Ureter (tissue), 1 donor: ENCODE measurements around the gene UPK3BL1. TPM values are rescaled to one million over a fixed set of nuclear protein-coding genes. Genes with fewer than 3 reads are reported as not detected.
"Not testable (repeated sequence)": the region's sequence is repeated elsewhere in the genome, so short reads cannot be mapped to it uniquely, and the experiment has no call there.

Experiments used
- DNase-seq: peaks from one replicate; pipeline ENCODE4 v3.0.0-alpha.2; 2020; ENCODE audit warnings: low spot score
- total RNA-seq: library from RNA; stranded (reverse); gene quantifications from one replicate; pipeline ENCODE4 v1.2.4, GENCODE V29; 2023
- donor health status: DM: yes; HTN: yes; CAD: no.

Gene UPK3BL1, protein sequence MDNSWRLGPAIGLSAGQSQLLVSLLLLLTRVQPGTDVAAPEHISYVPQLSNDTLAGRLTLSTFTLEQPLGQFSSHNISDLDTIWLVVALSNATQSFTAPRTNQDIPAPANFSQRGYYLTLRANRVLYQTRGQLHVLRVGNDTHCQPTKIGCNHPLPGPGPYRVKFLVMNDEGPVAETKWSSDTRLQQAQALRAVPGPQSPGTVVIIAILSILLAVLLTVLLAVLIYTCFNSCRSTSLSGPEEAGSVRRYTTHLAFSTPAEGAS
- total RNA-seq = 292 TPM

DNA sequence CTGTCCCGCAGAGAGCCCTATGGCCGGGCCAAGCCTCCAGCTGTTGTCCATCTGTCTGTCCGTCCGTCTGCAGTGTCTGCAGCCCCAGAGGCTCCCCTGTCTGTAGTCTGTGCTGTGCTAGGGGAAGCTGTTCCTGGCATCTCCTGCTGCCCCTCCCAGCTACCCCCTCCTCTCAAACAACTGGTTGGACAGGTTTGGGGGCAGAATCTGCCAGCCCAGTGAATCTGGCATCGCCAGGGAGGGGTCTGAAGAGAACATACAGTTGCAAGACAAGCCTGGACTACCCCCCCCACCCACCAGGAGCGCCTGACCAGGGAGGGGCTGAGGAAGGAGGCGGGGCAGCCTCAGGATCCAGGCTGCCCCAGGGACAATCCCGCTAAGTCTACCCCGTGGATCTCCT lies at the start of gene UPK3BL1:
Gene UPK3BL1, minus strand, starts transcription at position 101 of the 400 bp plus-strand sequence. Its CDS starts 50 bp downstream, at position 51.
- DNase-seq = not testable (repeated sequence)

DNA sequence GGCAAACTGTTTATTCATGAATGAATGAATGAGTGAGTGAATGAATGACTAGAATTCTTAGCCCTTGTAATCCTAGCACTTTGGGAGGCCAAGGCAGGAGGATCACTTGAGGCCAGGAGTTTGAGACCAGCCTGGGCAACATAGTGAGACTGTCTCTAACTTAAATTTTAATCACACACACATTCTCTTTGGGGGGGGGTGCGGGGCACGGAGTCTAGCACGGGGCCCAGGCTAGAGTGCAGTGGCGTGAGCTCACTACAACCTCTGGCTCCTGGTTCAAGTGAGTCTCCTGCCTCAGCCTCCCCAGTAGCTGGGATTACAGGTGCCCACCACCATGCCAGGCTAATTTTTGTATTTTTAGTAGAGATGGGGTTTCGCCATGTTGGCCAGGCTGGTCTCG lies 48.0 kb upstream of the UPK3BL1 start:
- not testable (repeated sequence) for DNase-seq

DNA sequence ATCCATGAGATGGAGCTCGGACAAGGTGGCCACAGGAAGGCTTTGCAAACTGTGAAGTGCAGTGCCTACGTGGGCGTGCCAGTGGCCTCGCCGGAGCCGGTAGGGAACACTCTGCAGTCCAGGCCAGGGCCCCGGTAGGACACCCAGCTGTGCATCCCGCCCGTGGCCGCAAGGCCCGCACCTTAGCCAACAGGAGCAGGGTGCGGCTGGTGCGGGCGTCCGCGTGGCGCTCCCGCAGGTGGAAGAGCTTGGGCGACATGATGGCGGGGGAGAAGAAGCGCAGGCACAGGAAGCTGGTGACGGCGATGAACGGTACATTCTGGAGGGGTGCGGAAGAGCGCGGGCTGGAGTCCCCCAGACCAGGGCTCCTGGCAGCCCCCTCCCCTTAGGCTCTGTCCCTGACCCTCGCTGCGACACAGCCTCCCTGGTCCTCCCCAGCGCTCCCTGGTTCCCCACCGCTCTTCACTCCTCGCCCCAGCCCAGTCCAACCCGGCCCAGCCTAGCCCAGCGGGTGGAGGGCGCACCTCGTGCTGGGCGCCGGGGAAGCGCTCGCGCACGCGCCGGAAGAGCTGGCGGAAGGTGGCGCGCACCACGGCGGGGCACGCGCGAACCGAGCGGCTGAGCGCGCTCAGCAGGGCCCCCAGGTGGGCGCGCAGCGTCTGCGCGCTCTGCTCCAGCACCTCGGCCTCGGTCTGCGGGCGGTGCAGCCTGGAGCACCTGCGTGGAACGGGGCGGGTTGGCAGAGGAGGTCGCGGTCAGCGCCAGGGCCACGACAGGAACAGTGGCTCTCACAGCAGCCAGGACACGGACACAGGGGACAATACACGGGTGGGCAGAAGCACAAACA lies 47.1 kb upstream of the UPK3BL1 start:
- DNase-seq = not testable (repeated sequence)

GRCh38 chr7:102688299-102689036 lies 45.9 kb upstream of the UPK3BL1 start:
- DNase-seq = not testable (repeated sequence)

DNA sequence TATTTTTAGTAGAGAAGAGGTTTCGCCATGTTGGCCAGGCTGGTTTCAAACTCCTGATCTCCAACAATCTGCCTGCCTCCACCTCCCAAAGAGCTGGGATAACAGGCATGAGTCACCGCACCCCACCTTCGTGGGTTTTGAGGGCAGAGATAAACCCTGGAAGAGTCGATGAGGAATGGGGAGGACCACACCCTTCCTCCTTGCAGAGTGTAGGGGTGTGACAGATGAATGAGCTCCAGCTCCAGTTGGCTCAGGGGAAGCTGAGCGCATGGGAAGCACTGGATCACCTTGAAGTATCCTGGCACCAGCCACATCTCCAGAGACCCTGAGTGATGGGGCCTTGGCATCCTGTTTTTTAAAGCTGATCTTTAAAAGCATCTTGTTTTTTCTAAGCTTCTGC lies 40.0 kb upstream of the UPK3BL1 start:
- not testable (repeated sequence) for DNase-seq

DNA sequence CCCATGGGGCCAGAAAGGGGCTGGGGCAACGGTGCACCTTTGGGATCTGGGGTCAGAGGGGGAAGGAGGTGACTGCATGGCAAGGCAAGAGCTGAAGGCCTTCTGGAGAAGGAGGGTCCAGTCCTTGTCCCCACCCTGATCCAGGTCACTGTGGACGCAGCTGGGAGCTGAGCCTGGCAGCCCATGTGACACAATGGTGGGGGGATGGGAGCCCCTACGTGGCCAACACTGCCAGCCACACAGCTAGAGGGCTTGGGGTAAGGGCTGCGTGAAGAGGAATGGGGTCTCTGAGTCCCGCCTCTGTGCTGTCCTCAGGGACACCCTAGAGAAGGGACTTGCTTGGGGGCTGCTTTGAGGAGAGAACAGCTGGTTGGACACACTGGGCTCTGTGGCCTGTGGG lies 38.2 kb upstream of the UPK3BL1 start:
- DNase-seq = not testable (repeated sequence)

DNA sequence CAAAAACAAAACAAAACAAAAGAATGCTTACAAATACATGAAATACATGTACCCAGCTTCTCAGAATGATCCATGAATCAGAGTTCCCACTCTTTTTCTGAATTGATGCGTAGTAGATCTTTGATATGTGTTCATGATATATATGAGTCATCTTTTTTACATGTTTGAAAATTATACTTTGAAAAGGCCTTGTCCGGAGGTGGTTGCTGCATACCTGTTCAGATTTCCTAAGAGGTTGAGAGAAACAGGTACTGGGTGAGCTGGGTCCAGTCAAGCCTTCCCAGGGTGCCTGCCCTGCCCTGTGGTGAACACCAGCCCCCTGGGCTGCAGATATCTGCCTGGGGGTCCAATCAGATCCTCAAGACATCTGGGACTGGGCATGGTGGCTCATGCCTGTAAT lies 33.0 kb upstream of the UPK3BL1 start:
- DNase-seq = not testable (repeated sequence)

DNA sequence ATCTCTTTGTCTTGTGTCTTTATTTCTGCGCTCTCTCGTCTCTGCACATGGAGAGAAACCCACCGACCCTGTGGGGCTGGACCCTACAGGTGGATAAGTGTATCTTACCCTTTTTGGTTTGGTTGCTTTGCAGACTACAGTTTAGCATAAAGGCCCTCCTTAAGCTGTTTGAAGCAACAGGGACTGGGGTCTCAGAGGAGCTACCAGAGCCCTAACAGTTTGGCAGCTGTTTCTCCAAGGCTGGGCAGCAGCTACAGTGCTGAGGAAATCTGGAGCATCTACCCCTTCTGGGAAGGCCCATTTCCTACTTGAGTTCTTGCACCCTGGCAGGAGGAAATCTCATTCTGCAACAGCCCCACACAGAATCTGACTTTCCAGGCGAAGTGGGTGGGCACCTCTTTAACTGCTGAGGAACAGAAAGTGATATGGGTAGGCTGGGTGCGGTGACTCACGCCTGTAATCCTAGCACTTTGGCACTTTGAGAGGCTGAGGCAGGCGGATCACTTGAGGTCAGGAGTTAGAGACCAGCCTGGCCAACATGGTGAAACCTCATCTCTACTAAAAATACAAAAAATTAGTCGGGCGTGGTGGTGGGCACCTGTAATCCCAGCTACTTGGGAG lies 31.0 kb upstream of the UPK3BL1 start:
- DNase-seq = not testable (repeated sequence)

GRCh38 chr7:102671956-102672307 lies 29.3 kb upstream of the UPK3BL1 start:
- not testable (repeated sequence) for DNase-seq

- DNase-seq = peak; percentile 79
Observed at GRCh38 chr7:102671166-102671955, 28.8 kb upstream of the UPK3BL1 start, which contains the start of gene POLR2J2. Gene POLR2J2 (minus strand): TSS chr7:102671663. CDS start chr7:102671601, 62 bp downstream.

DNA sequence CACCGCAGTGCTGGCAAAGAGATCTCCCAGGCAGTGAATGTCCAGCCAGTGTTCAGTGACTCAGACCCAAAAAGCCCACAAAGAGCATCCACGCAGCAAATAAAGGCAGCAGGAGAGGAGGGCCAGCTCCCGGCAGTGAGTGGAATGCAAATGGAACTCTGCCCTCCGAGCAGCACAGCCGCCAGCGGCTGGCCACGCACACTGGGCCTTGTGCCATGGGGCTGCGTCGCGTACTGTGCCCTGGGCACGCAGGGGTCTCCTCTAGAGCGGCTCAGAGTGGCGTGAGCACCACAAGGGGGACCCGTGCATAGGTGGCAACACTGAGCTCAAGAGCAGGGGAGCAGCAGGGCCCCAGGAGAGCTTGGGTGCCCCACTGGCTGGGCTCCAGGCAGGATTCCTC lies 24.9 kb upstream of the UPK3BL1 start:
- not testable (repeated sequence) for DNase-seq

- not testable (repeated sequence) for DNase-seq
Observed at GRCh38 chr7:102666850-102667249, 24.3 kb upstream of the UPK3BL1 start.

DNA sequence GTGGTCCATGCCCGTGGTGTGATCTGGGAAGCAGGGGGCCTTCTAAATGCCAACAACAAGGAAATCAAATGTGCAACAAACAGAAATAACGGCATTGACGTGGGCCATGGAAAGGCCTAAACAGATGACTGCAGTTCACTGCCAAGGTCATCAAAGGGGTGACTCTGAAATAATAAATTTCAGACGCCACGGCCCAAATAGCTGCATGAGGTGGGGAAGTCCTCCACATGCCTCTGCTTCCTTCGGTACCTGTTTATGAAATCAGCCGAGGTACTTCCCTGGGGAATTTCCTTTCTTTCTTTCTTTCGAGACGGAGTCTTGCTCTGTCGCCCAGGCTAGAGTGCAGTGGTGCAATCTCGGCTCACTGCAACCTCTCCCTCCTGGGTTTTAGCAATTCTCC lies 22.2 kb upstream of the UPK3BL1 start:
- not testable (repeated sequence) for DNase-seq

- DNase-seq = not testable (repeated sequence)
Observed at GRCh38 chr7:102649924-102650323, 7.3 kb upstream of the UPK3BL1 start, which contains the start of gene SPDYE2B. Gene SPDYE2B (plus strand): TSS chr7:102650319. CDS start chr7:102652349, 2,030 bp downstream.

- DNase-seq = peak; percentile 24
Observed at GRCh38 chr7:102647813-102648212, 5.2 kb upstream of the UPK3BL1 start.

DNA sequence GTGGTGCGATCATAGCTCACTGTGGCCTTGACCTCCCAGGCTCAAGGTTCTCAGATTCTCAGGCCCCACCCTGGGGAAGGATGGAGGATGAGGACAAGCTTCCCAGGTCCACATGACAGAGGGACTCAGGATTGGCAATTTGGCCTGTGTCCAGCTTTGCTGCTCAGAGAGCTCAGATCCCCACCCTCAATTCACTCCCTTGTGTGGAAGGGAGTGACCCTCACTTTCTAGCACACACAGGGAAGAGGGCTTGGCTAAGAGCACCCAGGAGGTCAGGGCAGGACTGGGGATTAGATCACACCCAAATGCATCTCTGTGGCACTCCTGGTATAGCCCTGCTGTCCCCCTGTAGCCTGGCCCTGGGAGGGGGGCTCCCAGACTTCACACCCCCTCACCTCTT lies 813 bp upstream of the UPK3BL1 start:
- not testable (repeated sequence) for DNase-seq

- DNase-seq = peak; percentile 42
Observed at GRCh38 chr7:102638848-102639247, 3.7 kb downstream of the UPK3BL1 start.

DNA sequence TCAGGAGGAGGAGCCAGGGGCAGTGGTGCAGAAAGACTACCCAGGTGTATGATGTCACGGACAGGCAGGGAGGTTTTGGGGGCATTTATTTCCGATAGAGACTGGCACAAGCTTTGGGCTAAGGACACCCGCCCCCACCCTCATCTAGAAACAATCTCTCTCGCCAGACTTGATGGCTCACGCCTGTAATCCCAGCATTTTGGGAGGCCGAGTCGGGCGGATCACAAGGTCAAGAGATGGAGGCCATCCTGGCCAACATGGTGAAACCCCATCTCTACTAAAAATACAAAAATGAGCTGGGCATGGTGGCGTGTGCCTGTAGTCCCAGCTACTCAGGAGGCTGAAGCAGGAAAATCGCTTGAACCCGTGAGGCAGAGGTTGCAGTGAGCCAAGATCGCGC lies 5.6 kb downstream of the UPK3BL1 start:
- DNase-seq = peak; percentile 42

GRCh38 chr7:102635354-102635753 lies 7.2 kb downstream of the UPK3BL1 start:
- DNase-seq = not testable (repeated sequence)

DNA sequence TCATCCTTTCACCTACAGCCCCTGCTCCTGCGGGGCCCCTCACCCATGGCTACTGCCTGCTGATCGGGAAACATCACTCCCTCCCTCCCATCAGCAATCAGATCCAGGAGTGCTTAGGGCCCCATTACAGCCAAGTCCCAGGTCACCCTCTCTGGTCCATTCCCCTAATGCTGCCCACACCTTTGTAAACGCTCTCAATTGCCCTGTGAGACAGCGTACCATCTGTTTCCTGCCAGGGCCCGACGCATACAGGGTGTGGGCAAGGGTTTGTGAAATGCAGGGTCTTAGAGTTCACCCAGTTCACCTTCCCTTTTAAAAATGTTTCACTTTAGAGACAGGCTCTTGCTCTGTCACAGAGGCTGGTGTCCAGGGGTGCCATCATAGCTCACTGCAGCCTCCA lies 8.3 kb downstream of the UPK3BL1 start:
- DNase-seq = peak; percentile 29

DNA sequence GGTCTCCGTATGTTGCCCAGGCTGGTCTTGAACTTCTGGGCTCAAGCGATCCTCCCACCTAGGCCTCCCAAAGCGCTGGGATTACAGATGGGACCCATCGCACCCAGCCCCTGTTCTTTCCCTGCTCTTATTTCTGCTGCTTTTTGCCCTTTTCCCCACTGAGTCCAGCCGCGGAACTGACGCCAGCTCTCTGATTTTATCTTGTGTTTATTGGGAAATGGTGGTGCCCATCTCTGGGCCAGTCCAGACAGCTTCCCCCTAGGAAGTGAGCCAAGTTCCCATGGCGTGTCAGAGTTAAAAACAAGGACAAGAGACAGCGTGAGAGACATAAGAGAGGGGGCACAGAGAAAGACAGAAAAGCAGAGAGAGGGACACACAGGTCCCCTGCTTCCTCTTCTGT lies 12.0 kb downstream of the UPK3BL1 start:
- peak; percentile 84 for DNase-seq
